Left lung (tissue), 10 donors: ENCODE results near the gene TYW5. TPM values are rescaled to one million over a fixed set of nuclear protein-coding genes. Genes with fewer than 3 reads are reported as not detected.
A peak's percentile ranks its signal among the peaks of the same experiment; 100 is the strongest.
"Not testable (repeated sequence)": the region's sequence is repeated elsewhere in the genome, so short reads cannot be mapped to it uniquely, and the experiment has no call there.

Source experiments
- ATAC-seq: fragments of 200-7000 bp; cut with Tn5 transposase; one replicate; pipeline ENCODE4 v1.9.1; 2020; ENCODE audit warnings: moderate library complexity
- DNase-seq, 4 donors: peaks; one replicate each; pipeline ENCODE4 v3.0.0-alpha.2; 2013 to 2020
- H3K27ac ChIP-seq, 2 donors: fragments of 200-600 bp; sonication (generic) in 1 of 2; one replicate each; pipeline versions ENCODE4 v1.5.0 to v1.8.0; 2020 to 2021
- H3K27me3 ChIP-seq, 2 donors: fragments of 200-600 bp; sonication (generic) in 1 of 2; one replicate each; pipeline versions ENCODE4 v1.5.0 to v1.8.0; 2020 to 2021
- H3K36me3 ChIP-seq, 2 donors: fragments of 200-600 bp; sonication (generic) in 1 of 2; one replicate each; pipeline versions ENCODE4 v1.5.0 to v1.8.0; 2020 to 2021
- H3K4me1 ChIP-seq, 2 donors: fragments of 200-600 bp; one replicate each; pipeline ENCODE4 v1.8.0; 2021
- H3K4me3 ChIP-seq, 2 donors: fragments of 200-600 bp; sonication (generic) in 1 of 2; one replicate each; pipeline versions ENCODE4 v1.5.0 to v1.8.0; 2020 to 2021; ENCODE audit warnings: mild to moderate bottlenecking in 1 of 2
- H3K9me3 ChIP-seq, 2 donors: fragments of 200-600 bp; sonication (generic) in 1 of 2; one replicate each; pipeline versions ENCODE4 v1.5.0 to v1.8.0; 2020 to 2021
- intact Hi-C, 2 donors: fragments of 100-400 bp; cut with DNase I; formaldehyde crosslinking; loops; one replicate each; pipeline versions ENCODE4 v1.11.2 to v1.14.2; 2022
- polyA plus RNA-seq, 6 donors: library from polyadenylated mRNA; unstranded; fragments of 120-200 nt; gene quantifications; one replicate each; pipeline ENCODE4 v1.2.1, GENCODE V29; 2013; ENCODE audit not compliant: insufficient read length in 6 of 6
- total RNA-seq, 2 donors: library from RNA; stranded (reverse); fragmentation: NEBNext Ultra II Directional; extraction: Animal tissue kit (Norgen Biotek cat#: 25700); gene quantifications; one replicate each; pipeline ENCODE4 v1.2.1, GENCODE V29; 2021
- TF ChIP-seq, protein P1 (sequence below), 2 donors: fragments of 200-600 bp; sonication (generic) in 1 of 2; IDR thresholded peaks; one replicate each; pipeline versions ENCODE4 v1.5.0 to v1.8.0; 2021; ENCODE audit warnings: antibody characterized with exemption in 2 of 2
- donor health status: DM: no; HTN: yes; CAD: no.
- donor health status: DM: no; HTN: no; CAD: no.

The TYW5 gene
- total and polyA plus RNA-seq, 8 donors, result 6.2 to 21.0 (median 16.9) TPM

DNA sequence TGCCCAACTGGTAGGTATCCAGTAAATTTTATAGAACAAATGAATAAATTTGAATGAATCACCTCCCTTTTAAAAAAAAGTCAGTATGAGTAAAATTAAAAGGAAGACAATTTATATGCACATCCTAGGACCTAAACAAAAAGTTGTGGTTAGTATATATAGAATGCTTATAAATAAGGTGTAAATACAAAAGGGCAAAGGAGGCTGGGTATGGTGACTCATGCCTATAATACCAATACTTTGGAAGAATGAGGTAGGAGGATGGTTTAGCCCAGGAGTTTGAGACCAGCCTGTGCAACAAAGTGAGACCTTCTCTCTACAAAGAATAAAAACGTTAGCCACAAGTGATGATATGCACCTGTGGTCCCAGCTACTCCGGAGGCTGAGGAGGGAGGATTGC, 31.4 kb downstream of the TYW5 start:
- no peak overlapping the region for H3K27ac ChIP-seq
- ATAC-seq (no peak), DNase-seq (no peak)
- H3K9me3 ChIP-seq, result no peaks in the 10 kb centered on the region
- no peak overlapping the region for H3K4me3 ChIP-seq
- intact Hi-C loops, result no loop called here
- H3K4me1 ChIP-seq, result no peaks in the 10 kb centered on the region
- no peaks in the 10 kb centered on the region for H3K27me3 ChIP-seq
- TF ChIP-seq, protein P1, sequence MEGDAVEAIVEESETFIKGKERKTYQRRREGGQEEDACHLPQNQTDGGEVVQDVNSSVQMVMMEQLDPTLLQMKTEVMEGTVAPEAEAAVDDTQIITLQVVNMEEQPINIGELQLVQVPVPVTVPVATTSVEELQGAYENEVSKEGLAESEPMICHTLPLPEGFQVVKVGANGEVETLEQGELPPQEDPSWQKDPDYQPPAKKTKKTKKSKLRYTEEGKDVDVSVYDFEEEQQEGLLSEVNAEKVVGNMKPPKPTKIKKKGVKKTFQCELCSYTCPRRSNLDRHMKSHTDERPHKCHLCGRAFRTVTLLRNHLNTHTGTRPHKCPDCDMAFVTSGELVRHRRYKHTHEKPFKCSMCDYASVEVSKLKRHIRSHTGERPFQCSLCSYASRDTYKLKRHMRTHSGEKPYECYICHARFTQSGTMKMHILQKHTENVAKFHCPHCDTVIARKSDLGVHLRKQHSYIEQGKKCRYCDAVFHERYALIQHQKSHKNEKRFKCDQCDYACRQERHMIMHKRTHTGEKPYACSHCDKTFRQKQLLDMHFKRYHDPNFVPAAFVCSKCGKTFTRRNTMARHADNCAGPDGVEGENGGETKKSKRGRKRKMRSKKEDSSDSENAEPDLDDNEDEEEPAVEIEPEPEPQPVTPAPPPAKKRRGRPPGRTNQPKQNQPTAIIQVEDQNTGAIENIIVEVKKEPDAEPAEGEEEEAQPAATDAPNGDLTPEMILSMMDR (IDR thresholded peaks at IDR 0.05), result no peak
- peaks cover 0 to 15% of the 10 kb centered on the region in 2 donors for H3K36me3 ChIP-seq

DNA sequence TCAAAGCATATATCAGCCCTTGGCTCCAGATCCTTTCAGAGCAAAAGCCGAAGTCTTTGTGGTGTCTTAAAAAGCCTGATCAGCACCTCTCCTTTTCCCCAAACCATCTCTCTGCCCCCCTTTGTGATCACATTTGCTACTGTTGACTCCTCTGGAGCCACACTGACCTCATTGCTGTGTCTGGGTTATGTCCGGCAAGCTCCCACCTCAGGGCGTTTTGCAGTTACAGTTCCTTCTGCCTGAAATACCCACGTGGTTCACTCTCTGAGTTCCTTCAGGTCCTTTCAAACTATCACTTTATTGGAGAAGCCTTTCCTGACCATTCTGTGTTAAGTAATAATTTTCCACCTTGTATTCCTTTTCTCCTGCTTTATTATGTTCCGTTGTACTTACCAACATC, 32.4 kb downstream of the TYW5 start:
- Histone ChIP-seq H3K4me1 (no peaks in the 10 kb centered on the region), H3K4me3 (no peak overlapping the region), H3K36me3 (peaks cover 0 to 25% of the 10 kb centered on the region in 2 donors), H3K27ac (no peak overlapping the region), H3K9me3 (no peaks in the 10 kb centered on the region), H3K27me3 (no peaks in the 10 kb centered on the region)
- TF ChIP-seq, protein P1 (IDR thresholded peaks at IDR 0.05), result no peak
- no peak for DNase-seq
- no peak for ATAC-seq
- intact Hi-C loops, result no loop called here

DNA sequence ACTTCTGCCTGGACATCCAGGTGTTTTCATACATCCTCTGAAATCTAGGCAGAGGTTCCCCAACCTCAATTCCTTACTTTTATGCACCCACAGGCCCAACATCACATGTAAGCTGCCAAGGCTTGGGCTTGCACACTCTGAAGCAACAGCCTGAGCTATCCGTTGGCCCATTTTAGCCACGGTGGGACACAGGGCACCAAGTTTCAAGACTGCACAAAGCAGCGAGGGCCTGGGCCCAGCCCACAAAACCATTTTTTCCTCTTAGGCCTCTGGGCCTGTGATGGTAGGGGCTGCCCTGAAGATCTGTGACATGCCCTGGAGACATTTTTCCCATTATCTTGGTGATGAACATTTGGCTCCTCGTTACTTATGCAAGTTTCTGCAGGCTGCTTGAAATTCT, 38.3 kb downstream of the TYW5 start:
- Histone ChIP-seq H3K27ac (no peak overlapping the region), H3K36me3 (peaks cover 0 to 28% of the 10 kb centered on the region in 2 donors), H3K4me1 (peaks cover 11 to 24% of the 10 kb centered on the region in 2 donors), H3K9me3 (peaks cover 0 to 4% of the 10 kb centered on the region in 2 donors), H3K27me3 (no peaks in the 10 kb centered on the region), H3K4me3 (no peak overlapping the region)
- DNase-seq, result no peak
- TF ChIP-seq, protein P1 (IDR thresholded peaks at IDR 0.05), result no peak
- intact Hi-C loops, result no loop called here
- no peak for ATAC-seq

DNA sequence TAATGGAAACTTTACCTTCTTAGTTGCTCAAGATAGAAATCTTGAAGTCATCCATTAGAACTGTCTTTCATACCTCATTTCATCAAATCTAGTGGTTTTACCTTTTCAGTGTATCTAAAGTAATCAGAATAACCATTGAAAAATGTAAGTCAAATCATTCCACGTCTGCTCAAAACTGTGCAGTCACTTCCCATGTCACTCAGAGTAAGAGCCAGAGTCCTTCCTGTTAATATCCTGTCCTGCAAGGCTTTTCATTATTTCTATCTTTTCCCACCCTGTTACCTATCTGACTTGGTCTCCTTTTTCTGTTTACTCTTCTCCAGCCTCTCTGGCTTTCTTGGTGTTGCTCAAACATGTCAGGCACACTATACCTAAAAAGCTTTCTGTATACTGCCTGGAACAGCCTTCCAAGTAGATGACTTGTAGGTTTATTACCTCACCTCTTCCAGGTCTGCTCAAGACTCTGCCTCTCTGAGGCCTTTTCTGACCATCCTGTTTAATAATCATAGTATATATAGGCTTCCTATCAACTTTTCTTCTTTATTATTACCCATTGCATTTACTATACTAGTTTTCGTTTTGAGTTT, 40.8 kb downstream of the TYW5 start:
- Histone ChIP-seq H3K9me3 (peaks cover 0 to 4% of the 10 kb centered on the region in 2 donors), H3K27me3 (no peaks in the 10 kb centered on the region), H3K4me1 (peaks cover 15 to 32% of the 10 kb centered on the region in 2 donors), H3K4me3 (no peak overlapping the region), H3K36me3 (peaks cover 0 to 28% of the 10 kb centered on the region in 2 donors), H3K27ac (no peak overlapping the region)
- intact Hi-C loops, result no loop called here
- DNase-seq (no peak), ATAC-seq (no peak)
- TF ChIP-seq, protein P1 (IDR thresholded peaks at IDR 0.05), result no peak

DNA sequence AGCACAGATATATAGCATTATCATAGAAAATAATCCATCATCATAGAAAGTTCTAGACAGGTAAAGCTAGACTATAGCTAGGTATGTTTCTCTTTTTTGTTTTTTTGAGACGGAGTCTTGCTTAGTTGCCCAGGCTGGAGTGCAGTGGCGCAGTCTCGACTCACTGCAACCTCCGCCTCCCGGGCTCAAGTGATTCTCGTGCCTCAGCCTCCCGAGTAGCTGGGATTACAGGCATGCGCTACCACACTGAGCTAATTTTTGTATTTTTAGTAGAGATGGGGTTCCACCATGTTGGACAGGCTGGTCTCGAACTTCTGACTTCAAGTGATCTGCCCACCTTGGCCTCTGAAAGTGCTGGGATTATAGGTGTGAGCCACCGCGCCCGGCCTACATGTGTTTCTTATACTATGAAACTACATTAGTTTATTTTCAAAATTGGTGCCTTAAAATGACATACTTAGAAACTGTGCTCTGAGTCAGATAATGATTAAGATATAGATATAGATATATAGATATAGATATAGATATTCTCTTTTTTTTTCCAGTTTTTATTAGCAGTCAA, 42.7 kb downstream of the TYW5 start:
- ATAC-seq, DNase-seq, H3K27ac ChIP-seq, intact Hi-C loops, H3K9me3 ChIP-seq, H3K27me3 ChIP-seq: not testable (repeated sequence)
- peak overlapping the region; percentile 72 for H3K4me3 ChIP-seq
- H3K4me1 ChIP-seq, result peaks cover 15 to 32% of the 10 kb centered on the region in 2 donors
- peaks cover 0 to 13% of the 10 kb centered on the region in 2 donors for H3K36me3 ChIP-seq

DNA sequence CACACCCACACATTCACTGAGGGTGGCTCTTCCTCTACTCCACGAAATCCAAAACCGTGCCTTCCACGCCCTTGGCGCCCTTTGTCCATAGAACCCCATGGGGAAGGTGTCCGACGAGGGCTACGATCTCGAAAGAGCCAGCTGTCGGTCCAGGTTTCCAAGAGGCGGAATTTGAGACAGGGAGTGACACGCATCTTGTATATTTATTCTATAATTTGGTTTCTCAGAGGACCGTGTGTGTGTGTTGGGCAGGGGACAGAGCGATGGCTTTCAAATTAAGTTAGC, 43.5 kb downstream of the TYW5 start:
- Histone ChIP-seq H3K27me3 (no peaks in the 10 kb centered on the region), H3K9me3 (no peaks in the 10 kb centered on the region), H3K4me3 (peak overlapping the region; percentile 72), H3K36me3 (peaks cover 0 to 6% of the 10 kb centered on the region in 2 donors), H3K27ac (peak overlapping the region; percentile 90 to 96), H3K4me1 (peaks cover 15 to 32% of the 10 kb centered on the region in 2 donors)
- intact Hi-C loops, result no loop called here
- TF ChIP-seq, protein P1 (IDR thresholded peaks at IDR 0.05), result no peak
- no peak for DNase-seq
- no peak for ATAC-seq
